NCI-H1694 treated with DMSO at 0.1 percent for 48 hours (cell line): ENCODE measurements around the gene VSX2.

Experiments used
- DNase-seq: peaks from one replicate; lab custom pipeline; 2025; lab: John Stamatoyannopoulos, UW

Gene VSX2

DNA sequence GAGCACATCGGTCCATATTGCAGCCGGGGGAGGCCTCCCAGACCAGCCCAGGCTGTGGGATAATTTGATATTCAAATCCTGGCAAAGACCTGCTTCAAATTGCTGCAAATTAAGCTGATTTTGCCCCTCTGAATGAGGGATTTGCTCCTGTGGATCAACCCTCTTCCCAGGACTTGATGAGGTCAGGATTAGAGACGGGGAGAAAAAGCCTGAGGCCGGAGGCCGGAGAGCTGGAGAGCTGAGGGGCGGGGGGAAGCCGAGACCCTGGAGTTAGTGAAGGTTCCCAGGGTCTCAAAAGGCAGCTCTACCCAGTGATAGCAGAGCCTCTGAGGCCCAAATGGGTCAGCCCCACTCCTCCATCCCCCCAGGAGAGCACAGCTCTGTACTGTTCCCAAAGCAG lies 17.5 kb upstream of the VSX2 start:
- no peak for DNase-seq

DNA sequence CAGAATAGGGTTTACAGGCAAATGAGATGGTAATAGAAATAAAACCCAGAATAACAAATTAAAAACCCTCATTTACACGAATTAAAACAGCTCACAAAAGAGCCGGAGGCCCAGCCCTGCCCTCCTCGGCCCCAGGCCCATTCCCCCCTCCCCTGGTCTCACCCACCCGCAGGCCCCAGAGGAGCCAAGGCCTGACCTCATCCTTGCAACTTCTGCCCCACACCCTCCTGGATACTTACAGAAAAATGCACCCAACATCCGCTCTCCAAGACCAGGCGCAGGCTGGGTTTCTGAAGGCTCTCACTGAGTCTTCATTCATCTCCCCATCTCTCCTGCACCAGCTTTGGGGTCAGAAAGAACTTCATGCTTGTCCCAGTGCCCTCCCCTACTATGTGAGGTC lies 16.2 kb upstream of the VSX2 start:
- no peak for DNase-seq

DNA sequence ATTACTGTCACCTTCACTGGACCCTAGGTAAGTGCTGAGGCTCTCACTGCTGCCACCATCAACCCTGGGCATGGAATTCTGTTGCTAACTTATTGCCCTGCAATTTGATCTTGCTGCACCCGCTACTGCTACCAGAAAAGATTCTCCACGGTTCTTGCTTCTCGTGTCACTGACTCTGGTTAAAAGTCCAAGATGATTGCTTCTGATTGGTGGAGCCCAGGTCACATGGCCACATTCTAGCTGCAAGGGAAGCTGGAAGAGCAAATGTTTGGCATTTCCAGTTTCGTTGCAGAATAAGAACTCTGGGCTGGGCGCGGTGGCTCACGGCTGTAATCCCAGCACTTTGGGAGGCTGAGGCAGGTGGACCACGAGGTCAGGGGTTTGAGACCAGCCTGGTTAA lies 7.5 kb upstream of the VSX2 start:
- no peak for DNase-seq

DNA sequence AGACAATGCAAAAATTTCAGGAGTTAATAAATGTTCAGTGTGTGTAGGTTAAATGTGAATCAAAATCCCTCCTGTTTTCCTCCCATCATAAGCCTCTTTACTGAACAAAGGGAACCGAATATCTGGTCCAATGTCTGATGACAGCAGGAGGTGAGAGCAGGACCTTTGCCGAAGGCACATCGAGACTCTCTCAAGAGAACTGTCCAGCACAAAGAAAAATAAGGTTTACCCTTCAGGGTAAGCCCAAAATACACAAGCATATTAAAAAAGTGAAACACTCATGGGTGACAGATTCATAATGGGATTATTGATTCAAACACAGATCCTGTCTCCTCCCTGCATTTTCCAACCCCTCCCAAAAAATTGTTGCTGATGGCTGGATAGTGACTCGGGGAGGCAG lies 4.2 kb upstream of the VSX2 start:
- no peak for DNase-seq

DNA sequence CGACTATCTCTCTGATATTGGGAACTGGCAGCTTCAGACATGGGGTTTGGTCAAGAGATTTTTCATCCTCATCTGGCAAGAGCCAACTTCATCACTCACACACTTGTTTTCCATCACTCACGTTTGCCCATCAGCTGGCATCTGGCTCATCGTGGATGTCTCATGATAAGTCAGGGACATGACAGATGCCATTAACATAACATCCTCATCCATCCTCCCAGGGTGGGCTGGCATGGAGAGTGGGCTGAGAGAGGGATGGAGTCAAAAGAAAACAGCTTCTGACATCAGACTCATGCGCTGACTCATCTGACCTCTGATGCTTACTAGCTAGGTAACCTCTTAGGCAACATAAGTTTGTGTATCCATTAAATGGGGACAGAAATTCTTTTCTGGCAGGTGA lies 1.8 kb upstream of the VSX2 start:
- DNase-seq, result no peak

DNA sequence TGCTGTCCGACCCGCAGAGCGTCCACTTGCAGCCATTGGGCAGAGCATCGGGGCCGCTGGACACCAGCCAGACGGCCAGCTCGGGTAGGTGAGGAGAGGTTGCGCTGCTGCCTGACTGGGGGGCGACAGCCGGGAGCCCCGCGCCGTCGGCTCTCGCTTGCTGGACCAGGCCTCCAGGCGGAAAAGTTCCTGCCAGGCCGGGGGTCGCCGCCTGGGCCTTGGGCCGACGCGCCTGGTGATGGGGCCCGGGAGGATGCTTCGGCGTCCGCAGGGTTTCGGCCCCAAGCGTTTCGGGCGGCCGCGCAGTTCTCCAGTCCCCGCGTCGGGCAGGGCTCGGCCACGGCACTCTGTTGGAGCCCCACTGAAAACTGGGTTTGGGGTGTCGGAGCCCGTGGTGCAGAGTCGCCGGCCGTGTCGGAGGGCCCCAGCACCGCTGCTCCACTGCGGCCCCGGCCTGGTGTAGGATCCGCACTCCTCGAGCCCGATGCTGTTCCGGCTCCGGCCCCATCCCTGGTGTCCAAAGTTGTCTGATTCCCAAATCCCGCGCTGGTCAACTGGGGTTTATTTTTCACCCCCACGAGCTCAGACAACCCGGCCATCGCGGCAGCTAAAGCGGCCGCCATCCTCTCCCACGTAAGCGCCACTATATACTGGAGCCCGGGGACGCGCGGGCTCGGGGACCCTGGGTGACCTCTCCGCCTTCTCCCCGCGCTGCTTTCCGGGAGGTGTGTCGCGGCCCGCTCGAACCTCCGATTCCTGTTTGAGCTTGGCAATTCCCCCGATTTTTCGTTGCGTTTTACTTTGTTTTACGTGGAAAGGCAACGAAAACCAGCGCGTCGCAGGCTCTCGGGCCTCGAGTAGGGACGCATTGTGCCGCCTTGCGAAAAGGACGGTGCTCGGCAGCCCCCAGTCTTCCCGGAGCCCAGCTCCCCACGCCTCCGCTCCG lies 872 bp downstream of the VSX2 start:
- DNase-seq, result no peak

DNA sequence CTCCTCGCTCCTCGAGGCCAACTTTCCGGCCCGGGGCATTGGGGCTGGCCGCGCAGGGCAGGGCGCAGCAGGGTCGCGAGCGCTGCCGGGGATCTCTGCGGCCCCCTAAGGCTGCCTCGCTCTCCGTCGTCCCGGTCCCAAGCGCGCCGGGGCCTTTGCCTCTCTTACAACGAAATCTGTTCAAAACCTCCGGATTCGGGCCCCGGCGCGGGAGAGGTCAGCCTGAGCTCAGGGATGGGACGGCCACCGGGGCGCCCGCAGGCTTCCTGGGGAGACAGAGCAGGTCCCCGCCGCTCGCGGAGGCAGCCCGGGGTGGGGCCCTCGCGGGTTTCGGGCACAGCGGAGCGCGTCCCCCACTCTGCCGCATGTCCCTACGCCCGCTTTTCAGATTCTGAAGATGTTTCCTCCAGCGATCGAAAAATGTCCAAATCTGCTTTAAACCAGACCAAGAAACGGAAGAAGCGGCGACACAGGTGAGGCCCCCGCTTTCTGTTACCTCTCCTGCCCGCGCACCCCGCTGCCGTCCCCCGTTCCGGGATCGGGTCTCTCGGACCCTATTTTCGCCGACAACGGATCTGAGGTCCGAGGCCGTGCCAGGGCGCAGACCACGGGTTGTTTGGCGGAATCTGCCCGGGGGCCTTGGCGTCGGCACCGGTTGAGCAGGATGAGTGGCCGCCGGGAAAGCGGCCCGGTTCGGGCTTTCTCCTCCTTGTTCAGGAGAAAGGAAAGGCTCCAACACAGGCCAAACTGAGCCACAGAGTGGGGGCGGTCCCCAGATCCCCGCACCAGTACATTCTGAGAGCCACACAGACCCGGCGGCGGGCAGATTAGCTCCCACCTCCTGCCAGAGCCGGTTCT lies 1.8 kb downstream of the VSX2 start:
- DNase-seq, result no peak

DNA sequence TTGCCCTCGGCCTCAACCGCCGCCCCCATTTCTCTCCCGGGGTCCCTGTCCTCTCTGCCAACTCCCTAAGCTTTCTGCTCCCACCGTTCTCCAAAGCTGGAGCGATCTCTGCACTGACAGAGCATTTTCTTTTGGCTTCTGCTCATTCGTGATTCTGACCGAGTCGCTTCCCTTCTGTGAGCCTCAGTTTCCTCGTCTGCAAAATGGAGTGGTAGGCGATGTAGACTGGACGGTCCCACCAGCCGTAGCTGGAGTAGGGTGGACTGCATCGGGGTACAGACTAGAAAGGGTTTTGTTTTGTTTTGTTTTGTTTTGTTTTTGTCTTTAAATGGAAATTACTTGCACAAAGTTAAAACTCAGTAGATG lies 2.4 kb downstream of the VSX2 start:
- DNase-seq, result no peak

DNA sequence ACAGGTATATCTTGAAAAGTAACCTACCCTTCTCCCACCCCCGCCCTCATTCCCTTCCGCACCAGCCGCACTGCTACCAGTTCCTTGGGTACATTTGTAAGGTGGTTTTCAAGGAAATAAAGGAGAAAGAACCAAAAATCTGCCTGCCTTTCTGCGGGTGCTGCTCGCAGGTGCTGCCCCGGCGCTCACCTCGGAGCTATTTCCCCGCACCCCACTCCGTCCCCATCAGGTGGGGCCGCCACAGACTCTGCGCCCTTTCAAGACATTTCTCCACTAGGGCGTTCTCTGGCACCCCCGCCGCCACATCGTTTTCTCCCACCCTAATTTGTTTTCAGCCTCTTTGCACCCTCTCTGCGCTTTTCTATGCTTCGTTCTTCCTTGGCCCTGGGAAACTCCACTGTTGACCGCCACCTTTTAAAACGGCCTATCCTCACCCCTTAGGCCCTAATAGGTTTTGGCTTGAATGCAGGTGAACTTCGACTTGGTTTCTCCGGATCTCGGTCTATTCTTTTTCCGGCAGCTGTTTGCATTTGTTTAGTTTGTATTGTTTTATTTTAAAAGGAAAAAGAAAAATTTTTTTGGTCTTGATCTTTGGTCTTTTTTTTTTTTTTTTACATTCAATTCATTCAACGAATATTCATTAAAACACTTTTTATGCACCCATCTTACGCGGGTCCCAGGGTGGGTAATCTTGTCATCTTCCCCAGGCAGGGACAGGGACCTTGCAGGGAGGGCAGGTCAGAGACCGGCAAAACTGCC lies 3.0 kb downstream of the VSX2 start:
- no peak for DNase-seq

DNA sequence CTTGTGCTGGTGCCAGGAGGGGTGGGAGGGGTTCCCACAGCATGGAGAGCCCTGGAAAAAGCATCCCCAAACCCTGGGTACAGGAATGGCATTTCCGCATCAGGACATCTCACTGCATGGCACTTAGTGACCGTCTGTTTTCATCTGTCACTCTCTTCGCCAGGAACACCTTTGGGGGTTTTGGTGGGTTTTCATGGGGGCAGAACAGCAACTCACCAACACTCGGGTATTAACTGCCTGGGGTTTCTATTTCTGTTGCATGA lies 3.5 kb downstream of the VSX2 start:
- no peak for DNase-seq

DNA sequence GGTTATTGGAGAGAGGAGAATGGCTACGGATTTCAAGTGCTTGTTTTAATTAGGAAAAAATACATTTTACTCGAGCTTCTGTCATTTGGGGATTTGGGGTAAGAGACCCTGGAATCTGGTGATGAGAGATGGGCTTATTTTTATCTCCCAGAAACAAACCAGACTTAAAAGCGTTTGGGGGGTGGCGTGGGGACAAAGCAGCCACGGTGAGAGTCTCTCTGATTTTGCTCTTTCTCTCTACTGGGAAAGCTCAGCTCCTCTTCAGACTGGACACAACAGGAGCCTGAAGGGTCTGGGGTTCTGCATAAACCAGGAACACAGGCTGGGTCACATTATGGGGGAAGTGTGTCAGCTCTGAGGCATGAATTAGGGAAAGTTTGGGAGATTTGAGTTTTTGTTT lies 3.8 kb downstream of the VSX2 start:
- no peak for DNase-seq

DNA sequence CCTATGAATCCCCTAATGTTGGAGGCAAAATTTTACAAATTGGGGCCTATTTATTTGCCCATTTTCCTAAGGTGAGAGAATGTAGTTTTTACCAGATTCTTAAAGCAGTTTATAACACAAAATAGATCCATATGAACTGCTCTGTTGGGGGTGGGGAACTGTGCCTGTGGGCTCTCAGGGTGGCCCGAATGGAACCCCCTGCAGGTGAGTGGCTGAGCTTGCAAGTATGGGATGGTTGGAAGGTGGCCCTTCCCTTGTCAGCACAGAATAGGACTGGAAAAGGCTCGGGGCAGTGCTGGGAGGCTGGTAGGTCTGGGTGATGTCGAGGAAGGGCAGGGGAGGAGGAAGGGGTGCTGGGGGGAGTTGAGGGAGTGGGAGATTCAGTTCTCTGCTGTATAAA lies 4.9 kb downstream of the VSX2 start:
- no peak for DNase-seq

DNA sequence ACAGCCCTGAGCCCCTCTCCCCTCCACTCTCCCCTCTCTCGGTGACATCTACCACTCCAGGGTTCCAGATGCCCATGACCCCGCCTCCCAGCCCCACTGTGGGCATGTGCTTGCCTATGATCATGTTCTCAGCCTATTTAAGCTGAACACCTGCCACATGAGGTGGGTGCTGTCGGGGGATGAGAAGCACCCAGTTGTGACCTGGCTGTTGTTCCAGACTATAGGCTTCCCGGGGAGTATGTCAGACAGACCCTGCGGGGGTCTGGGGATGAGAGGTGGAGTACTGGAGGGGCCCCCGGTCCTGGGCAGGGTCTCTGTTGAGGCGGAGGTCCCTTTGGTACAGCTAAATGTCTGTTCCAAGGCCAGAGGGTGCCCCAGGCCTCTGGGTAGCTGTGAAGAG lies 6.0 kb downstream of the VSX2 start:
- no peak for DNase-seq

DNA sequence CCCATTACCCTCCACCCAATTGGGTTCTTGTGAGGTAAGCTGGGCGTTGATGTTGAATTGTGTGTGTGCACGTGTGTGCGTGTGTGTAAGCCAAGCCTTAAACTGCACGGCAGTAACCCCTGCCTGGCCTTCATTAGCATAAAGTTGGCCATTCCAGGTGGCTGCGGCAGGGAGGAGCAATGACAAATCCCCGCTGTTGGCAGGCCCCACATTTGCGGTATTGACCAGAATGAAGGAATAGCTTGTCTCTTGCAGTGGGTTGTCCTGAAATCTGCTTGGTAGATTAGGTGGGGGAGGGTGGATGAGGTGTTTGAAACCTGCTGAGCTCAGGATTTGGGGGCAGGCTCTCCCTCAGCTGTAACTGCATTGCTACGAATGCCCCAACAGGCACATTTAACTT lies 7.3 kb downstream of the VSX2 start:
- no peak for DNase-seq

DNA sequence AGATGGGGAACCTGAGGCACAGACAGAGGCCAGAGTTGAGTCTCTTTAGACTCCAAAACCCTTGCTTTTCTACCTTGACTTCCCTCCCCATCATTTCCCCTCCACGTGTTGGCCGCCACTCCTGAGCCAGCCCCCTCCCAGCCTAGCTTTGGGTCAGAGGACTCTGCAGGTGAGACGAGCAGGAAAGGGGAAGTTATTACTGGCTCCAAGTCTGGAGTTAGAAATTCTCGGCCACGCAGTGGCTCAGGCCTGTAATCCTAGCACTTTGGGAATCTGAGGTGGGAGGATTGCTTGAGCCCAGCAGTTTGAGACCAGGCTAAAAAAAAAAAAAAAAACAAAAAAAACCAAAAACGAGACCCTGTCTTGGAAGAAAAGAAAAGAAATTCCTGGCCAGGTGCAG lies 8.8 kb downstream of the VSX2 start:
- DNase-seq, result no peak

DNA sequence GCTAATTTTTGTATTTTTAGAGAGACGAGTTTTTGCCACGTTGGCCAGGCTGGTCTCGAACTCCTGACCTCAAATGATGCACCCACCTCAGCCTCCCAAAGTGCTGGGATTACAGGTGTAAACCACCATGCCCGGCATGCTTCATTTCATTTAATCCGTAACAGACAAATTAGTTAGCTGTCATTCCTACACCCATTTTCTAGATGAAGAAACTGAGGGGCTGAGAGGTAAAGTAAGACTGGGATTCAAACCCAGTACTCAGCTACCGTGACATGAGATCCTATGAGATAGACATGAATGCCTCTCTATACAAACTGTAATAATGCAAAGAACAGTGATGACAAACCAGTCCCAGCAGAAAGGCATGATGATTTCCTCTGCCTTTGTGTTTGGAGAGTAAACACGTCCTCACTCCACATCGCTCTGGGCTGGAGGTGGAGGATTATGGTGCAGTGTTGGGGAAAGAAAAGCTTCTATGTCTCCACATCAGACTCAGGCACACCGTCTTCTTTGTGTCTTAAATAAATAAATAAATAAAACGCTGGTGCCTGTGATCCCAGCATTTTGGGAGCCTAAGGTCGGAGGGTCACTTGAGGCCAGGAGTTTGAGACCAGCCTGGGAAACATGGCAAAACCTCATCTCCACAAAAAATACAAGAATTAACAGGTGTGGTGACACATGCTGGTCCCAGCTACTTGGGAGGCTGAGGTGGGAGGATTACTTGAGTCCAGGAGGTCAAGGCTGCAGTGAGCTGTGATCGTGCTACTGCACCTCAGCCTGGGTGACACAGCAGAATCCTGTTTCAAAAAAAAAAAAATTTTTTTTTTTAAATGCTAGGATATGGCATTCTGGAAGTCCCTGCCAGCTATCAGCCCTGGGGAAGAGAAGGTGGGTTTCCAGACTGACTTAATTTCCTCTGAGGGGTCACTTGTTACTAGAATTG lies 10.5 kb downstream of the VSX2 start:
- DNase-seq, result no peak

DNA sequence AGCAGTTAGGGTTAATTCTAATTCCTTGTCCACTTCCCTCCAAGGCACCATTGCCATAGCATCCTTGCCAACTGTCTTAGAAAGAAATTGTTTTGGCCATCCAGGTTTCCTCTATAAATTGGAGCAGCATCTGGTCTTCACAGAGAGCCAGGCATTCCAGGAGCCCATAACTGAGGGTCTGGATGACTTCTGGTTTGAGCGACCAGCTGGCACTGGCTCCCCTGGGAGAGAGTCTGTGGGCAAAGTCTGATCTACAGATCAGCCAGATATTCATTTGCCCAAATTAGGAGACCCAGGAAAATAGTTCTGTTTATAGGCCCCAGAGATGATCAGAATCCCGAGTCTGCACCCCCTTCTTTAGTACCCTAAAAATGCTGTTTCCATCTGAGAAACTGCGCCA lies 16.0 kb downstream of the VSX2 start:
- peak; percentile 91 for DNase-seq

DNA sequence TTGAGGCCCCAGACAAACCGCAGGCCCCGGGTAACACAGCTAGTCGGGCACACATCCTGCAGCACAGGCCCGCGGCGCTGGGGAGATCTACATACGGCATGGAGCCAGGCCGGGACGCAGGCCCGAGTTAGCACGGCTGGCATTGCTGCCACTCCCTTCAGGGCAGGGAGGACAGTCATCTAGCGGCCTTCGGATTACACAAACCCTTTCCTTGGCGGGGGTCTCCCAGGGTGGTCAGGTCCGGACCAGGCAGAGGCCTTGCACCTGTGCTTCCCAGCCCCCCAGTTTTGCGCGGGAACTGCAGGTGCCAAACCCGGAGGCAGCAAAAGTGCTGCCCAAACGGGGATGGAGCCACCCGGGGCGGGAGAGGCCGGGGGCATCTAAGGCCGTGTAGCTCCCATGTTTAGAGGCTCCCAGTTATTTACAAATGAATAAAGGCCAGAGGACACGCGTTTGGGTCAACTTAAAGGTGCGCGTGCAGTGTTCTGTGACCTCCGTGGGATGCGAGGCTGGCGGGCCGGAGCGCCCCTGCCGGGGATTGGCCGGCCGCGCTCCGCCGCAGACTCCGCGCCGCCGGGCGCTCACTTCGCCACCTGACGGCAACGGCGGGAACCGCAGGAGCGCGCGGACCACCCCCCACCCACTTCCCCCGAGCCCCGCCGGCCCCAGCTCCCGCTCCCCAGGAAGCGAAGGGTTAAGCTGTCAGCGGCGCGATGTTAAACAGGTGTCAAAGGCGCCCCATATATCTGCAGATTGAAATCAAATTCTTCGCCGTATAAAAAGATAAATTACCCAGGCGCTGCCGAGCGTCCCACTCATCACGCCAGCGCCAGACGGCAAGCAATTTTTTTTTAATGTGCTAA lies 18.1 kb downstream of the VSX2 start:
- DNase-seq, result peak; percentile 93

DNA sequence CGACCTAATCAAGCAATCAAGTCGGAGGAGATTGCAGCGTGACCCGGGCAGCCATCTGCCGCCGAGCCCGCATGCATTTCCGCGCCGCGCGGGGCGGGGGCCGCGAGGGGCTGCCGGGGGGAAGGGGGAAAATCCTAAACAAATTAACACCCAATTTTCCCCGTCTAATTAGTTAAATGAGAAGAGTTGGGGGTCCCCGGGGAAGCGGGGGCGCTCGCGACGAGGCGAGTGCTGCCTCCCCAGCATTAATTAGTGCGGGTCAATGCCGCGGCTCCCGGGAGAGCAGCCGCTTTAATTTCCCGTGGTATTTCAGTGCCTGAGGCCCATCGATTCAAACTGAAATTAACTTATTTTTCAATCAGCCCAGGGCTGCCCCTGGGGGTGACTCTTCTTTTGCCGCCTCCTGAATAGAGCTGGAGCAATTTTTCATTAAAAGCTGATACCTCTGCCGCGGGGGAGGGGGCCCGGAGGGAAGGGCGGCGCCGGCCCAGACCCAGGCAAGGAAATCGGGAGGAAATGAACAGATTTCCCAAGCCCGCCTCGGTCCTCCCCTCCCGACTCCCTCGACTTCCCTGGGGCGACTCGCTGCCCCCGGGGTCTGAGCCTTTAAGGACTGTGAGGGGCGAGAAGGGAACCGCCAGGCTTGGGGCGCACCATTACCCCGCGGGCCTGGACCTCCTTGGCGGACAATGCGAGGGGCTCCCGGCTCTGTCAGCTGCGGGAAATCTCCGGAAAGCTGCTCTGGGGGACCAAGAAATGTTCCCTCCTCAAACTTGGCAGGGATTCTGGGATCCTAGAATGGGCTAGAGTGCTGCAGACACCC lies 18.9 kb downstream of the VSX2 start:
- DNase-seq, result no peak

DNA sequence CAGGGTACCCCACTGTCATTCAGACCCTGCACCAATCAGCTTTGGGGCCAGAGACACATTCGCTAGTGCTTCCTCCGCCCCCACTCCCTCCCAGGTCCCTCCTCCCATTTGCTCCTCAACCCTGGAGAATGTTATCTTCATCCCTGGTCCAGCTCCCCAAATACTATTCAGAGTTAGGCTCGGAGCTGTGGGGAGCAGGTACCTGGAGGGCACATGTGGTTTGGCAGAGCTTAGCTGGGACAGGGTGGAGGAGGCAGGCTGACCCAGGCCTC lies 19.5 kb downstream of the VSX2 start:
- DNase-seq, result no peak
